Measurements from ENCODE around the gene IL1RAPL1.

The IL1RAPL1 gene

DNA sequence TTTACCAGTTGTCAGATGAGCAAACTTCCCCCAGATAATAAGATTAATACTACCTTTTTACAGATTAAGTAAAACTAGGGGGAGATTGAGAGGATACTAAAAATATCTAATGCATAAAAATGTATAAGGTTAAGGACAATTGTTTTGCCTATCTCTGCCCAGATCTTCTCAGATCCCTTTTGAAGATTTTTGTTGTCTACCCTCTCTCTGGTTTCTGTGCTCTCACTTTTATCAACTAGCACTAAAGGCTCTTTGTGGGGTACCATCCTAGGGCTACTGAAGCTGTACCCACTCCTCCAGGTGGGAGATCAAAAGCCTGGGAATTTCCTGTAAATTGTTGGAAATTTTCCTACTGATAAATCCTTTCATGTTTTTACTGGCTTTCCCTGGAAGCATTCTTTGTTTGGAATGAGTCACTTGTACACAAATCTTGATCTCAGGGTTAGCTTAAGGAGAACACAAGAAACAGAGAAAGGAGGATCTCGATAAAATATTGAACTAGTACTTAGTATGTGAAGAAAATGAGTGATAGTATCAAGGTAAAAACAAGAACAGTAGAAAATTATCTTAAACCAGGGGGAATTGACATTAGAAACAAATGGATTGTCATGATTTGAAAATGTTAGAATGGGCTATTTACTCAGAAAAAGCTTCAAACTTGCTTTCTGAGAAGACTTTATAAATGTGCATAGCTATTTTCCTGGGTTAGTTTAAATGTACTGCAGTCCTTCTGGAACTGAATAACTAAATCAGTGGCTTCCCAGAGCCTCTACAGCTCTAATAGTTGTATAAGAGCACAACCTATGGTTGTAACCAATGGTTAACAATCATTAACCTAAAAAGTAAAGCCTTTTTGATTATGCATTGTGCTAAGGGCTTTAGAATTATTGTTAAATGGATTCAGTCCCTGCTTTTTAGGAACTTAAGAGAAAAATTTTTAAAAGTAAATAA lies 948.2 kb downstream of the IL1RAPL1 start:
- no peak for DNase-seq (ENCODE audit: low spot score)

DNA sequence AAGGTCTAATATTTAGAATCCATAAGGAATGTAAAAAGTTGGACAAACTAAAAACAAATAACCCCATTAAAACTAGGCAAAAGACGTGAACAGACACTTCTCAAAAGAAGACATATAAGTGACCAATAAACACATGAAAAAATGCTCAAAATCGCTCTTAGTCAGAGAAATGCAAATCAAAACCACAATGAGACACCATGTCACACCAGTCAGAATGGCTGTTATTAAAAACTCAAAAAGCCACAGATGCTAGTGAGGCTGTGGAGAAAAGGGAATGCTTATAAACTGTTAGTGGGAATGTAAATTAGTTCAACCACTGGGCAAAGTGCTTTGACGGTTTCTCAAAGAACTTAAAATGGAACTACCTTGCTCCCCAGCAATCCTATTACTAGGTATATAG lies 953.8 kb downstream of the IL1RAPL1 start:
- no peak for DNase-seq (ENCODE audit: low spot score)

DNA sequence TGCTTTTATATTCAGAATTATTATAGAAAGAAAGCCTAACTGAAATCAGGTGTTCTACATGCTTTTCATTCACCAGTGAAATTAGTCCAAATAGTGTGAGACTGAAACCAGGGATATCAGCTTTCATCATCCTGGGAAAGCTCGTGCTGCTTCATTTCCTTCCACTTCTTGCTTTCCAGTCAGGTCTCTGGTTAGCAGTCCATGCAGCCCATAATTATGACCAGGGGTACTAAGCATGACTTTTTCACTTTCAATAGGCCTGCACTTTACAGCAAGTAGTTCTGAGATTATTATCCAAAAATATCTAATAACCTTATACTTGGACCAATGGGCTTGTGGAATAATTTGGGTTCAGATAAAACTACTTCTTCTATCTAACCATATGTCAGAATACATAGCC lies 954.9 kb downstream of the IL1RAPL1 start:
- DNase-seq (ENCODE audit: low spot score), result no peak

DNA sequence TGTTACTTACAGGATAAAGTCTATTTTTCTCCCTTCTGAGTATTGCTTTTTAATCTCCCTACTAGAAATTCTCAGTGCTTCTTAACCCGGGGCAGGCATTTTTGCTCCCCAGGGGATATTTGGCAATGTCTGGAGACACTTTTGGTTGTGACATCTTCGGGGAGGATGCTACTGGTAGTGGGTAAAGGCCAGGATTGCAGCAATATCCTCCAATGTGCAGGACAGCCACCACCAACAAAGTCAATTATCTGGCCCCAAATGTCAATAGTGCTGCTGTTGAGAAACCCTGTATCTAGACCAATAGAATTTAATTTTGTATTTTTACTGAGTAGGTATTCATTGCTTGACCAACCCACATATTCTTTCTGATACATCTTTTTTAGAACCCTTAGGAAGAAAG lies 958.6 kb downstream of the IL1RAPL1 start:
- DNase-seq (ENCODE audit: low spot score), result no peak

DNA sequence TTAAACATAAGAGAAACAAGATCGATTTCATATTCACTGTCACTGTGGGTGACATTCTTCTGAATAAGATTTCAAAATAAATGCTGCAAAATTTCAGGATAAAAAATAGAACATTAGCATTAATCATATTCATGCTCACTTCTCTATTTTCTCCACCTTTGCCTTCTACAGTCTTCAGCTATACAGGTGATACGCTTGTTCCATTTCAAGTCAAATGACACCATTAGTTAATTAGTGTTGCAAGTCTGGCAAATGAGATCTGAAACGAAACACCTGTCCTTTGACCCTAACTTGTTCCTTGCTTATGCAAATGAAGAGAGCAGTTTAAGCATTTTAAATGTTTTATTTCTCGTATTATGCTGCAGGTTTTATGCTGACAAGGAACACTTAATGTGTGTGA lies 960.6 kb downstream of the IL1RAPL1 start:
- DNase-seq (ENCODE audit: low spot score), result no peak

DNA sequence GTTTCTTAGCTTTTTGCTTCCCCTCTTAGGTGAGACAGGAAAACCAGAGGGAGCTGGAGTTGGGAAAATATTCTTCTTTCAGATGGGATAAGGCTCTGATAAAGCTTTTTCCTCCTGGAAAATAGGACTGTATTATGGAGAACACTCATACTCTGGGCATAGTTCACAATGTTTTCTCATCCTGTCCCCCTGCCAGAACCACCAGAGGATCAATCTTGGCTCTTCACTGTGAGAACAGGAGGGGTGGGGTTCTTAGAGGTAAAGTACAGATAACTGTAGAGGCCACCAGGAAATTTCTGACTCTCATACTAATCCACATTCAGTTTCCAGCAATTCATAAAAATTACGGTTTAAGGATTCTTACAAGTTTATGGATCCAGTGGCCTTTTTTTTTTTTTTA lies 966.3 kb downstream of the IL1RAPL1 start:
- DNase-seq (ENCODE audit: low spot score), result no peak

DNA sequence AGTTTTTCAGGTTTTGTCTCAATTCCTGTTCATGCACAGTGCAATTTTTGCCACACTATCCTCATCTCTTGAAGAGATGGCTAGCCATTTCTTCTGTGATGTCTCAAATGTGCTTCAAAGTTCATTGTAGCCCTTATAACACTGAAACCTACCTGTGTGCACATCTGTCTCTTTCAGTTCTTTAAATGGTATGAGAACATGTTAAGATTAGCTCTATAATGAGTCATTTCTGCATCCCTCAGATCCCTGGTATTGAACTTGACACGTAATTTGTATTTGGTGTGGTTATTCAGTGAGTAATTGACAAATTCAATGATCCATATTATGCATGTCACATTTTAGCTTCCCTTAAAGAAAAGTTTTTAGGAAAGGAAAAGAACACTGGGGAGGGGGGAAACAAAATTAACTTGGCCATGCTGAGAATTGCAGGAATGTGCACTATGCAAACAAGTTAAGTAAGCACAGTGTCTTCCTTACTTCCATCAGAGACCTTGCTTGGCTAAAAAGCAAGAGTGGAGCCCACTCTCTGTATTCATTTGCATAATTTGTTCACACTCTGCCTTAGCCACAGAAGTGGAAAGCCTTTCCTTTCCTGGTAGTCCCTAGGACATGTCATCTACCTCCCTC lies 968.3 kb downstream of the IL1RAPL1 start:
- DNase-seq (ENCODE audit: low spot score), result no peak

DNA sequence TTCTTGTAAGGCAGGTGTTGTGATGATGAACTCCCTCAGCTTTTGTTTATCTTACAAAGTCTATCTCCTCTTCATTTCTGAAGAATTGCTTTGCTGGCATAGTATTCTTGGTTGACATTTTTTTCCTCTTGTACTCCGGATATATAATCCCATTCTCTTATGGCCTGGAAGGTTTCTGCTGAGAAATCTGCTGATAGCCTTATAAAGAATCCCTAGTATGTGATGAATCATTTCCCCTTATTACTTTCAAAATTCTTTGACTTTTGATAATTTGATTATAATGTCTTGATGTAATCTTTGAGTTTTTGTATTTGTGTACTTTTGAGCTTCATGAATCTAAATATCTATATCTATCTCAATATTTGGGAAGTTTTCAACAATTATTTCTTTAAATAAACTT lies 972.8 kb downstream of the IL1RAPL1 start:
- DNase-seq (ENCODE audit: low spot score), result no peak

DNA sequence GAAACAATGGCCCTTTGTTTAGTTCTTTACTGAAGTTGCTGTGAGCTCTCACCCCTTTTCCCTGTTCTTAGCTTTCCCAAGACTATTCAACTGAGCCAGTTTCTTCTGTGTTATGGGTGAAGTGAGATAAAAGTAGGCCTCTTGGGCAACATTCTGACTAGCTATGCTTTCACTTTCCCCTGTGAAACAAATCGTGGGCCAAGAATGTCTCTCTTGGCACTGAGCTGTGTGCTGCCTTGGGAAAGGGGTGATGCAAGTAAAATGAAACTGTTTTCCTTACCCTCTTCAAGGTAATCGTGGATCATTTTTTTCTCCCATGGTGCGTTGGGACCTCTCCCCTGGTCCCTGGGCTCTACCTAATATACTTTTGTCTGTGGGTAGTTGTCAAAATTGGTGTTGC lies 974.2 kb downstream of the IL1RAPL1 start:
- DNase-seq (ENCODE audit: low spot score), result no peak

DNA sequence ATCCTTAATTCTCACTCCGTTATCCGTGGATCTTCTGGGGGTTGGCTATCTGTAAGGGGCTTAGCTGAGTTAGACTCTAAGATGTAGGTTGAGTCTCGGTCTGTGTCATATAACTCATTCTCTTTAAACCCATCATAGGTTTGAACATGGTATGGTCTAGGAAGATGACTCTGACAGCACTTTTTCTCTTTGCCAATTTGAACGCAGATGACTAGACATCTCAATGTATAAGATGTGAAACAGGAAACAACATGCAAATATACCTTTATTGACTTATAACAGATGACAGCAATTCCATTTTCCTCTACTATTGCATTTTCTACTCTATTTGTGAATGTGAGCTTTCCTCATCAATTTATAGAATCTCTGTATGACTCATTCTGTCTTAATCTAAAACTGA lies 993.3 kb downstream of the IL1RAPL1 start:
- DNase-seq (ENCODE audit: low spot score), result no peak

DNA sequence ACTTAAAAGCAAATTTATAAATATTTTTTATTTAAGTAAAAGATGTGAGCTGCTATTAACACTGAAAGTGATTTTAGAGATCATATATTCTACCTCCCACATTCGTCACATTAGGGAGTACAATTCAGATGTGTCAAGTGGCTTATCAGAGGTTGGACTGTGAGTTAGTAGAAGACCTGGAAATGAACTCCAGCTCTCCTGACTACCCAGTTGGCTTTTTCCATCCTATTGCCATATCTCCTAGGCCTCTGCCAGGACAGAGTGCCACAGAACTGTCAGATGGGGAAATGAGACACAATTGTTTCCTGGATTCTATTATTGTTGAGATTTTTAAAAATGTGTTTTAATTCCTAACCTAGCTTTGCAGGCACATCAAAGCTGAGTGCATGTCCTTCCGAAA lies 994.0 kb downstream of the IL1RAPL1 start:
- DNase-seq (ENCODE audit: low spot score), result no peak

DNA sequence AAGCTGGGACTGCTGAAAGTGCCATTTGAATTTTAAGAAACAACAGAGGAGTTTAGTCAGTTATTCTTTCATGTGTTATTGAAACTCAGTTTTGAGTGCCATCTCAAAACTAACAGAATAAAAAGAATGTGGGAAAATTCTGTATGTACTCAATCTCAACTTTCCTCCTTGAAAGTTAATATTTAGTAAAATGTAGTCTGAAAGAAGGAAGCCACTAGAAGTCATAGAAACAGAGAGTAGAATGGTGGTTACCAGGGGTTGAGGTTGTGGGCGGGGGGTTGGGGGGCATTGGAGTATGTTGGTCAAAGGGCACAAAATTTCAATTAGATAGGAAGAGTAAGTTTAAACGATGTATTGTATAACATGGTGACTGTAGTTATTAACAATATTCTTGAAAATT lies 999.9 kb downstream of the IL1RAPL1 start:
- no peak for DNase-seq (ENCODE audit: low spot score)

DNA sequence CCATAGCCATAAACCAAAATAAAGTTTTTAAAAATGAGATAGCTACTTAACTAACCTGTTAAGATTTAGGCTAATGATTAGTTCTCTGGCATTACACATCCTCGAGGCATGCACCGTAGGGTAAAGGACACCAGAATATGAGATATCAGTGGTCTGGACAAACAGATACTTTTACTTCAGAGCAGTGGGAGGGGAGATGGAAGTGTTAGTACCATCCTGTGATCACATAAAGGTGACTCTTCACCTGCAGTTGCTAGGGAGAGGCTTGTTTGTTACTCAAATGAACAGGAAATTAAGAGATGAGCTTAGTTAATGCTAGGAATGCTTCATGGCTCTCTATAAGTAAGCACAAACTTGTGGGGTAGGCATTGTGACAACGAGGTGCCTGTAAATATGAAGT lies 1003.7 kb downstream of the IL1RAPL1 start:
- DNase-seq (ENCODE audit: low spot score), result no peak

DNA sequence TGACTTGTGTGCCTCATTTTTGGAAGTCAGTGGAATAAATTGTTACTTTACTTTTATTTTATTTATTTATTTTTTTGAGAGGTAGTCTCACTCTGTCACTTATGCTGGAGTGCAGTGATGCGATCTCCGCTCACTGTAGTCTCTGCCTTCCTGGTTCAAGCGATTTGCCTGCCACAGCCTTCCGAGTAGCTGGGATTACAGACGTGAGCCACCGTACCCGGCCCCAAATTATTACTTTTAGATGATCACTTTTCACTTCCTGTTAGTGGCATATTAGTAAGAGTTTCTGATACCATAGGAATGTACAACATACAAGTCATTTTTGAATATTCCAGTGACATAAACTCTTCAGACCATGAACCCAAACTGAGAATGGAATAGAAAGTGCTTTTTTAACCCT lies 1017.1 kb downstream of the IL1RAPL1 start:
- DNase-seq (ENCODE audit: low spot score), result no peak

DNA sequence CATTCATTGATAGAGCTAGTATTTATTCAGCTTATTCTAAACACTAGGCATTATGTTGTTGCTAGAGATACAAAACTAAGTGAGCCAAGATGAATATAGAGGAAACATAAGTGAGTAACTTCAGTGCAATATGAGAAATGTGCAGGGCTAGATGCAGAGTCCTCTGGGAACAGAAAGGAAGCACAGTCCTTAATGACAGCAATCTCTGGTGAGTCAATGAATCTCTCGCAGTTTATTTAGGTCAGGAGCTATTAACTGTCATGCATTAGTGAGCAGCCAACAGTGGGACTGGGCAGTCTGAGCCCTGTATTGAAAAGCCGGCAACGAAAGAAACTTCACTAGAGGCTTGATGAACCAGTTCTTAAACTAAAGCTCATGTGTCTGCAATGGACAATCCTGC lies 1030.0 kb downstream of the IL1RAPL1 start:
- DNase-seq (ENCODE audit: low spot score), result no peak

DNA sequence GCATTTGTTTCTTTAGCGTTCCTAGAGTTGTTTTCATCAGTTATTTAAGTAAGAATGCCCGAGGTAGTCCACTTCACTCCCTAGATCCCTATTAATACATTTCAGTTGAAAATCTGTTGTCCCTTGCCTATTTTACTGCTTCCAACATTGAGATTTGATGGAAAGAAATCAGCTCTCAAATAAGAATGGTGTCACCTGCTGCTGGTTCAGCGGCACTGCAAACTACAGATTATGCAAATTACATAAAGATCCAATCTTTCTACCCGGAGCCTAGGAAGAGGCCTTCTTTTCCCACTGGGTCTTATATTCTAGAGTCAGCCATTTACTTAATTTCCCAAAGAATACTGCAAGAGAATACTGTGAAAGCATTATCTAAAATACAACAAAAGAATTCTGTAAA lies 1030.5 kb downstream of the IL1RAPL1 start:
- DNase-seq (ENCODE audit: low spot score), result no peak

DNA sequence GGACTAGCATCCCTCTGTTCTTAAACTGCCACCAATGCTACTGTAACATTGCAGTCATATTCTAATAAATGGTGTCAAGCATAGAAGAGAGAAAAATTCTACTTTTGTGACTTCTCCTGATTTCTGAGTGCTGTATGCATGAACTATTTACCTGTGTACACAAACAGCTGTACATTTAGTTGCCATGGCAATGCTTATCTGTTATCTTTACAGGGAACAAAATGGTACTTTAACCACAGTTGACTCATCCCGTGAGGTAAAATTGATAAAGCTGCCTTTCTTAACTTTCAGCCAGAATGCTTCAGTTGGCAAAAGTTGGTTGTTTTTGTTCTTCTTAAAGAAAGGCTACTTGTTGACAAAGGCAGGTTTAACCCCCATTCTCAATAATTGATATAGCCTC lies 1040.6 kb downstream of the IL1RAPL1 start:
- no peak for DNase-seq (ENCODE audit: low spot score)

DNA sequence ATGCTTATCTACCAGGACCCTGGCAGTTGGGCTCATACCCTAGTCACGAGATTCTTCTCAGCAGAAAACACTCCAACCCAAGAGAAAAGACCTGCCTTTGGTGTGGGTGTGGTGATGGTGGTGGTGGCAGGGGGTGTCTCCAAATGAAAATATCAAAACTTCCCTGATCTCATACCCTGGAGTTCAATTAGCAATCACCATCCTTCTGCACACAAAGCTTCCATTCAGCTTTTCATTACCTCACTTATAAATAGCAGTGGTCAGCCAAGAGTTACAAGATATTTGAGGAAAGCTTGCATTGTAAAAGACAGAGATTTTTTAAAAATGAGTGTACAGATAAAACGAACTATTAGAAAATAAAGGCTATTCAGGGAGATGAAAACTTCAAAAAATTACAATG lies 1047.3 kb downstream of the IL1RAPL1 start:
- no peak for DNase-seq (ENCODE audit: low spot score)

DNA sequence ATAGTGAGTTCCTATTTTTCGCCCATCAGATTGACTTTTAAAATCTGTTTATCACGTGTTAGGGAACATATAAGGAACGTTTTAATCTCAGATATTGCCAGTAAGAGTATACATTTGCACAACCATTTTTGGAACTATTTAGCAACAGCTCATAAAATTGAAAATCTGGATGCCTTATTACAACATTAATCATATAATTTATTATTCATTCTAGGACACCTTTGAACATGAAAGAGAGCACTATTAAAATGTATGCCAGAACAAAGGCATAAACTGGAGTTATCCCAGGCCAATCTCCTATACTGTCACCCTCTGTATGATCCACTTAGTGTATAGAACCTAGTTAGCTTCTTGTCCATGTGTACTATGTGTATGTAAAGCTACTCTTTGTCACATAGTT lies 1049.1 kb downstream of the IL1RAPL1 start:
- no peak for DNase-seq (ENCODE audit: low spot score)

DNA sequence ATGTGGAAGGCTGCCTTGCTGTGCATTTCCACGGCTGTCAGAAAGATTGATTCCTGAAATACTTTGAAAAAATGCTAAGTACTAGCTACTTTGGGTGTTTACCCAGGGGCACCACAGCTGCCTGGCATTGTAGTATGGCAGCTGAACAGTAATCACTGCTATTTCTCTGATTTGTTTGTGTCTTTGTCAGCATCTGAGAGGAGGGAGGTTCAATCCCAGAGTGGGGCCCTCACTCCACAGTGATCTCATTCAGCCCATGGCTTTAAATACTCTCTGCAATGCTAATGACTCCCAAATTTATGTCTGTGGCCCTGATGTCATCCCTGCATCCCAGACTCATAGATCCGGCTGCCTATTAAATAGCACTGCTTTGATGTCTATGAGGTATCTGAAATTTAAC lies 1052.9 kb downstream of the IL1RAPL1 start:
- DNase-seq (ENCODE audit: low spot score), result no peak

DNA sequence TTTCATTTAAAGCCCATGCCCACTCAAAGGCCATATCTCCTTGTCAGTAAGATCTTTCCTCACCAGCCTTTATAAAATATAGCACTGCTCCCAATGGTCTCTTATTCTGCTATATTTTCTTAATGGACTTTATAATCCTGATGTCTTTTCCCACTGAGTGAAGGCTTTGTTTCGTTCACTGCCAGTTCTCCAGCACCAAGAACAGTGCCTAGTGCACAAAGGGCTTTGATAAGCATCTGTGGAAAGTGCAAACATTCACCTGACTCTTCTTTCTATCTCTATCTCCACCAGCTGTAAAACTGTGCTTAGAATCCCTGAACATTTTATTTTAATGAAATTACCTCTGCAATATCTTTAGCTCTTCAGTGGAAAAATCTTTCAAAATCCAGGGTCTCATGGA lies 1054.2 kb downstream of the IL1RAPL1 start:
- DNase-seq (ENCODE audit: low spot score), result no peak

DNA sequence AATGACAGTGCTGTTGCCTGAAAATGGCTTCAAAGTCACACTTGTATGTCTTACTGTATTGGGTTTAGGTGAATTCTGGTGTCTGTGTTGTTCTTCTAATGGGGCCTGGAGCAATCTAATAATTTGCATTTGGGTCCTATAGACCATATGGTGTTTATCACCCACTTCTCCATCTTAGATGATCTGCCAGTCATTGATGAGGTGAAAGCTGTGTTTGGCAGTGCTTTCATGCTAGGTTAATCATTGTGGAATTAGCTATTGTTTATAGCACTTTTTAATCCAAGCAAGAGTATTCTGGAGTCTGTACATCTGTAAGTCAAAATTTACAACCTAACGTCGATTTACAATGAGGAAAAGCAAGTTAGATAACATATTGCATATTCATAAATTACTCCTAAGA lies 1055.9 kb downstream of the IL1RAPL1 start:
- DNase-seq (ENCODE audit: low spot score), result no peak

DNA sequence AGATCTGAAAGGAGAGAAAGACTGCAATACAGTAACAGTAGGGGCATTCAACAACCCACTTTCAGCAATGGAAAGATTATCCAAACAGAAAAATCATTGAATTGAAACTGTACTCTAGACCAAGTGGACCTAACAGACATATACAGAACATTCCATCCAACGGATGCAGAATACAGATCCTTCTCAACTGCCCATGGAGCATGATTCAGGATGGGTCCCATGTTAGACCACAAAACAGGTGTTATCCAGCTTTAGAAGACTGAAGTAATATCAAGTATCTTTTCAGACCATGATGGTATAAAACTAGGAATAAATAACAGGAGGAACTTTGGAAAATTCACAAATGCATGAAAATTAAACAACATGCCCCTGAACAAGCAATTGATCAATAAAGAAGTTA lies 1060.9 kb downstream of the IL1RAPL1 start:
- no peak for DNase-seq (ENCODE audit: low spot score)

DNA sequence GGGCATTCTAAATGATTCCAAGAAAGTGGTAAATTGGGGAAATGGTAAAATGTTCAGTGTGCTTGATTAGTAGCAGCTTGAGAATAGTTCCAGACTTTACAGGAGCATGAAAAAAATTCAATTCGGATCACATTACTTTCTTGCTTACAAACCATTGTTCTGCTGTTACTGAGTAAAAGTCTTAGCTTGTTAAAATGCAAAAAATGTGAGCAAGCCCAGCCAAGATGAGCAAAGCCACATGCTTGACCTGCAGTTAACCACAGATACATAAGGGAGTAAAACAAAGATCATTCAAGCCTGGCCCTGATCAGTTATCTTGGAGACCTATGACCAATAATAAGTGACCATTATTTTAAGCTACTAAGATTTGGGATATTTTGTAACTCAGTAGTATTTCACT lies 1065.2 kb downstream of the IL1RAPL1 start:
- no peak for DNase-seq (ENCODE audit: low spot score)
